ENCODE results near the gene ZNF367. TPM values are rescaled to one million over a fixed set of nuclear protein-coding genes. Genes with fewer than 3 reads are reported as not detected.

Gene ZNF367
- total RNA-seq, 1 experiment from 2014 or later, result 10.1 TPM

GRCh38 chr9:96343515-96344360 is 74.4 kb downstream of the ZNF367 start:
- peak overlapping the region; percentile 27 to 79 (median 61); a peak in 3 of 7 replicates for H3K27ac Mint-ChIP-seq
- no peak overlapping the region for H3K4me3 Mint-ChIP-seq

More at GRCh38 chr9:96343515-96344360, 74.4 kb downstream of the ZNF367 start:
- Histone ChIP-seq H2BK5ac (ENCODE audit: insufficient read length, low read length) (no peak overlapping the region), H3K9me3 (ENCODE audit: control insufficient read depth, low read depth, low read length) (peaks cover 3% of the 10 kb centered on the region), H3K79me2 (ENCODE audit: insufficient read depth, low read length) (no peaks in the 10 kb centered on the region), H4K20me1 (ENCODE audit: control insufficient read depth, insufficient read depth, insufficient read length) (no peaks in the 10 kb centered on the region), H3K4me1 (ENCODE audit: insufficient read depth, low read length) (peaks cover 9% of the 10 kb centered on the region), H3K4ac (ENCODE audit: low read depth, low read length) (no peak overlapping the region; the same call in 1 of the 2 replicates), H2AFZ (ENCODE audit: low read length) (no peak overlapping the region), H2AK5ac (ENCODE audit: insufficient read length, low read length) (peak overlapping the region; percentile 28), H3K9ac (ENCODE audit: extremely low read depth, insufficient read length, low read length) (no peak overlapping the region), H3K79me1 (ENCODE audit: insufficient read depth, low read depth, low read length, poor library complexity, severe bottlenecking) (no peaks in the 10 kb centered on the region), H3K27ac (ENCODE audit: insufficient read length, low read depth, low read length) (peak overlapping the region; percentile 41), H2BK120ac (ENCODE audit: low read depth, low read length, poor library complexity, severe bottlenecking) (no peak overlapping the region), H4K5ac (ENCODE audit: insufficient read length, low read depth, low read length) (no peak overlapping the region), H2BK15ac (ENCODE audit: low read depth, low read length) (no peak overlapping the region), H2BK12ac (ENCODE audit: insufficient read length, low read depth, low read length) (no peak overlapping the region), H4K8ac (replicated peaks; ENCODE audit: insufficient read length, low read depth, low read length) (no peak overlapping the region), H3K27me3 (ENCODE audit: insufficient read depth, low read length) (no peaks in the 10 kb centered on the region), H2BK20ac (ENCODE audit: low read depth, low read length, poor library complexity, severe bottlenecking) (peak overlapping the region; percentile 26), H3K18ac (ENCODE audit: insufficient read length, low read depth, low read length) (peak overlapping the region; percentile 34), H3K14ac (ENCODE audit: insufficient read depth, low read length) (peak overlapping the region; percentile 29; the same call in 1 of the 2 replicates), H3T11ph (ENCODE audit: low read length) (peak overlapping the region; percentile 88), H4K91ac (ENCODE audit: insufficient read length, low read depth, low read length) (no peak overlapping the region), H3K23ac (ENCODE audit: insufficient read length, low read depth, low read length) (no peak overlapping the region), H3K4me2 (ENCODE audit: insufficient read depth, insufficient read length, low read length) (no peak overlapping the region), H3K23me2 (ENCODE audit: insufficient read length, low read depth, low read length, poor library complexity, severe bottlenecking) (no peaks in the 10 kb centered on the region), H3K56ac (ENCODE audit: insufficient read length, low read depth, low read length) (no peak overlapping the region)
- H3K9me3 Mint-ChIP-seq, result peaks cover 4% of the 10 kb centered on the region in 2 experiments; a peak in 3 of 5 replicates
- DNase-seq, result no peak
- H3K4me1 Mint-ChIP-seq, result peaks cover 36 to 52% of the 10 kb centered on the region in 2 experiments
- H3K27me3 Mint-ChIP-seq (ENCODE audit: low read depth), result no peaks in the 10 kb centered on the region
- no CpG with 5 or more reads among the region's 5 CpGs for WGBS (ENCODE audit: extremely low coverage, insufficient read length, low lambda C conversion rate)
- H3K36me3 Mint-ChIP-seq (ENCODE audit: insufficient read depth in 1 of 3, low read depth in 3 of 3), result peaks cover 0 to 8% (median 5%) of the 10 kb centered on the region in 3 experiments; a peak in 5 of 7 replicates
- no peak for TF ChIP-seq CTCF (conservative IDR thresholded peaks at IDR 0.05)

Data from H9 (cell line).